Thyroid gland (tissue), 4 donors: ENCODE results near the gene CDIP1.

Experiments
- CTCF ChIP-seq, 6 experiments: fragments of 200-600 bp in 3 of 6; fragments of 450-650 bp in 3 of 6; sonication (generic) in 3 of 6; IDR thresholded peaks; one replicate each; pipeline ENCODE4 v1.5.1; 2016 to 2019; ENCODE audit warnings: antibody characterized with exemption in 6 of 6, mild to moderate bottlenecking in 2 of 6, inconsistent platforms in 1 of 6, moderate library complexity in 1 of 6
- POLR2A ChIP-seq, 2 donors: fragments of 450-650 bp; IDR thresholded peaks; one replicate each; pipeline ENCODE4 v1.6.1; 2017; ENCODE audit warnings: antibody characterized with exemption in 2 of 2, mild to moderate bottlenecking in 2 of 2, moderate library complexity in 1 of 2

- TF ChIP-seq CTCF (IDR thresholded peaks at IDR 0.05): no peak
- TF ChIP-seq POLR2A (IDR thresholded peaks at IDR 0.05): no peak
Observed at GRCh38 chr16:4489030-4489429, 49.5 kb downstream of the CDIP1 start.
